Measurements from ENCODE around the gene SPSB2.

DNA sequence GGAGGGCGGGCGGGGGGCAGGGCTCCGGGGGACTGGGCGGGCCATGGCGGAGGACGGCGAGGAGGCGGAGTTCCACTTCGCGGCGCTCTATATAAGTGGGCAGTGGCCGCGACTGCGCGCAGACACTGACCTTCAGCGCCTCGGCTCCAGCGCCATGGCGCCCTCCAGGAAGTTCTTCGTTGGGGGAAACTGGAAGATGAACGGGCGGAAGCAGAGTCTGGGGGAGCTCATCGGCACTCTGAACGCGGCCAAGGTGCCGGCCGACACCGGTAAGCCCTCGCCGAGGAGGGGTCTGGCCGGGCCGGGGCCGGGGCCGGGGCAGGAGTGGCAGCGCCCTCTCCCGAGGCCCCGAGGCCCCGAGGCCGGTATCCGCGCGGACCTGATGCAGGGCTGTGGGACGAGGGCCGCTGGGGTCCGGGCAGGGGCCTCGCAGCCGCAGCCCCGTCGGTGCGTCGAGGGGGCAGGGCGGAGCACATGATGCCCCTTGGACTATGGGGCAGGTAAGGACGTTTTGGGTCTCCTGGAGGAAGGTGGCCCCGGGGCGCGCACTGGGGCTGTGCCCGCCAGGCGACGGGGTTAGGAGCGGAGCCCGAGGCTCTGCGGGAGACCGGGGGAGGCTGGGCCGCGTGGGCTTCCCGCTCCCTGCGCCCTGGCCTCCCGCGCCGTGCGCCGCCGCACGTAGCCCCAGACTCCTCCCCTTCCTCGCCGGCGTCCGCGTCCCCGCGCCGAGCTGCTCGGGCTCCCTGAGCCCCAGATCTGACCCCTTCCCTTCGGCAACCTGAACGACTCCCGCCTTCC, 5.5 kb downstream of the SPSB2 start, which contains the start of gene TPI1:
- TF ChIP-seq, protein P1, sequence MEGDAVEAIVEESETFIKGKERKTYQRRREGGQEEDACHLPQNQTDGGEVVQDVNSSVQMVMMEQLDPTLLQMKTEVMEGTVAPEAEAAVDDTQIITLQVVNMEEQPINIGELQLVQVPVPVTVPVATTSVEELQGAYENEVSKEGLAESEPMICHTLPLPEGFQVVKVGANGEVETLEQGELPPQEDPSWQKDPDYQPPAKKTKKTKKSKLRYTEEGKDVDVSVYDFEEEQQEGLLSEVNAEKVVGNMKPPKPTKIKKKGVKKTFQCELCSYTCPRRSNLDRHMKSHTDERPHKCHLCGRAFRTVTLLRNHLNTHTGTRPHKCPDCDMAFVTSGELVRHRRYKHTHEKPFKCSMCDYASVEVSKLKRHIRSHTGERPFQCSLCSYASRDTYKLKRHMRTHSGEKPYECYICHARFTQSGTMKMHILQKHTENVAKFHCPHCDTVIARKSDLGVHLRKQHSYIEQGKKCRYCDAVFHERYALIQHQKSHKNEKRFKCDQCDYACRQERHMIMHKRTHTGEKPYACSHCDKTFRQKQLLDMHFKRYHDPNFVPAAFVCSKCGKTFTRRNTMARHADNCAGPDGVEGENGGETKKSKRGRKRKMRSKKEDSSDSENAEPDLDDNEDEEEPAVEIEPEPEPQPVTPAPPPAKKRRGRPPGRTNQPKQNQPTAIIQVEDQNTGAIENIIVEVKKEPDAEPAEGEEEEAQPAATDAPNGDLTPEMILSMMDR (IDR thresholded peaks at IDR 0.05) = no peak
- TF ChIP-seq EP300 (IDR thresholded peaks at IDR 0.05) (no peak), POLR2AphosphoS5 (IDR thresholded peaks at IDR 0.05) (peak; percentile 99 to 100 (median 100)), POLR2A (IDR thresholded peaks at IDR 0.05) (peak; percentile 96 to 98)
